HepG2 (cell line): ENCODE results near the gene INPP4B.

Experiments used
- MZF1 ChIP-seq: sonication (generic); formaldehyde crosslinking; IDR thresholded peaks from 2 replicates; pipeline ENCODE4 v1.8.1; 2023; ENCODE audit warnings: mild to moderate bottlenecking, missing genetic modification reagents, borderline replicate concordance
- PAF1 ChIP-seq: IDR thresholded peaks from 2 replicates; pipeline ENCODE4 v1.6.1; 2016; ENCODE audit warnings: missing genetic modification reagents, missing compliant biosample characterization
- TF ChIP-seq, protein P1 (sequence below): sonication (generic); formaldehyde crosslinking; IDR thresholded peaks from 2 replicates; pipeline ENCODE4 v1.4.0; 2020; ENCODE audit warnings: mild to moderate bottlenecking, missing genetic modification reagents

DNA sequence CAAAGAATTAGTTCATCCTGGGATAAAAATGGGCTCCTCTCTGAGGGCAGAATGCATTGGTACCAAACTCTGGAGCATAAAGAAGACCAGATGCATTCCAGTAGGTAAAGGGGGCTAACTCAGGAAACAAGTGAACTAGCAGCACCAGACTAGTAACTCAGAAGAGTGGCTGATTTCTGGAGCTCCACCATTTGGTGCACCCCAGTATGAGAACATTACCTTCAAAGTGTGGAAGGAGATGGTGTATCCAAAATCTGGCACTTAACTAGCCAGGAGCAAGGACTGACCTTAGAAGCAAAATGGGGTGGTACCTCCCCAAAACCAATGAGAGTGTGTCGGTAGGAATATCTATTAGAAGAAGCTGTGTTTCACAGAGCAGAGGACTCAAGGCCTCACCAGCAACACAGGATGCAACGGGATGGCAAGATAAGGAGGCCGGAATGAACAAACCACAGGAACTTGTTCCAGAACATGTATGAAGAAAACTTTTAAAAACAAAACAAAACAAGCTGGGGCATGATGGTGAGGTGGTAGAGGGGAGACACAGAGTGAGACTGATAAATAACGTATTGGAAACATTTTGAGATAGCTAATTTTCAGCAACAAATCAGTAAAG lies 142.3 kb downstream of the INPP4B start:
- TF ChIP-seq PAF1 (CRISPR knock-in tag) (no peak), MZF1 (CRISPR knock-in tag) (no peak)
- TF ChIP-seq, protein P1, sequence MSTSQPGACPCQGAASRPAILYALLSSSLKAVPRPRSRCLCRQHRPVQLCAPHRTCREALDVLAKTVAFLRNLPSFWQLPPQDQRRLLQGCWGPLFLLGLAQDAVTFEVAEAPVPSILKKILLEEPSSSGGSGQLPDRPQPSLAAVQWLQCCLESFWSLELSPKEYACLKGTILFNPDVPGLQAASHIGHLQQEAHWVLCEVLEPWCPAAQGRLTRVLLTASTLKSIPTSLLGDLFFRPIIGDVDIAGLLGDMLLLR: no peak
